Liver (tissue), 9 donors: ENCODE measurements around the gene LAMP1. TPM values are rescaled to one million over a fixed set of nuclear protein-coding genes. Genes with fewer than 3 reads are reported as not detected.

ENCODE experiments used
- DNase-seq: peaks from one replicate; pipeline ENCODE4 v3.0.0-alpha.2; 2017; ENCODE audit warnings: low spot score
- H3K27ac ChIP-seq, 2 donors: one replicate each; pipeline ENCODE4 v1.7.0; 2013; ENCODE audit warnings: inconsistent platforms in 2 of 2, low read length in 2 of 2, control low read depth in 1 of 2, low read depth in 1 of 2, mild to moderate bottlenecking in 1 of 2
- H3K27me3 ChIP-seq, 4 donors: one replicate each; pipeline versions ENCODE4 v1.6.1 to v1.7.0; 2013; ENCODE audit warnings: low read length in 3 of 4, inconsistent platforms in 1 of 4, mild to moderate bottlenecking in 1 of 4, moderate library complexity in 1 of 4; ENCODE audit not compliant: control insufficient read depth in 4 of 4, insufficient read depth in 4 of 4
- H3K36me3 ChIP-seq, 4 donors: one replicate each; pipeline versions ENCODE4 v1.6.1 to v1.7.0; 2013; ENCODE audit warnings: low read length in 3 of 4, mild to moderate bottlenecking in 3 of 4, low read depth in 1 of 4, moderate library complexity in 1 of 4; ENCODE audit not compliant: control insufficient read depth in 4 of 4, insufficient read depth in 3 of 4
- H3K4me1 ChIP-seq, 4 donors: one replicate each; pipeline versions ENCODE4 v1.6.1 to v1.7.0; 2013; ENCODE audit warnings: low read length in 3 of 4, mild to moderate bottlenecking in 3 of 4, moderate library complexity in 1 of 4; ENCODE audit not compliant: control insufficient read depth in 4 of 4, insufficient read depth in 4 of 4
- H3K4me3 ChIP-seq, 3 donors: one replicate each; pipeline versions ENCODE4 v1.6.1 to v1.7.0; 2013; ENCODE audit warnings: low read length in 3 of 3, control low read depth in 1 of 3, low read depth in 1 of 3, mild to moderate bottlenecking in 1 of 3
- H3K9ac ChIP-seq, 2 donors: one replicate each; pipeline ENCODE4 v1.7.0; 2013; ENCODE audit warnings: low read length in 2 of 2, mild to moderate bottlenecking in 2 of 2, moderate library complexity in 2 of 2, control low read depth in 1 of 2, low read depth in 1 of 2
- H3K9me3 ChIP-seq, 4 donors: one replicate each; pipeline versions ENCODE4 v1.6.1 to v1.7.0; 2013; ENCODE audit warnings: low read length in 3 of 4; ENCODE audit not compliant: control insufficient read depth in 4 of 4
- ATF3 ChIP-seq: IDR thresholded peaks from 2 replicates; pipeline ENCODE4 v1.6.1; 2016; ENCODE audit warnings: antibody characterized with exemption
- CTCF ChIP-seq: fragments of 150-350 bp; IDR thresholded peaks from 2 replicates; pipeline ENCODE4 v1.5.1; 2017; ENCODE audit warnings: improper control_type of control experiment, low read depth, low read length; ENCODE audit not compliant: missing input control
- EGR1 ChIP-seq, 2 donors: IDR thresholded peaks; 2 replicates each; pipeline ENCODE4 v1.6.1; 2016 to 2018; ENCODE audit warnings: antibody characterized with exemption in 2 of 2, low read depth in 2 of 2
- FOXA1 ChIP-seq: IDR thresholded peaks from 2 replicates; pipeline ENCODE4 v1.6.1; 2016; ENCODE audit warnings: antibody characterized with exemption
- FOXA2 ChIP-seq: IDR thresholded peaks from 2 replicates; pipeline ENCODE4 v1.6.1; 2016; ENCODE audit warnings: antibody characterized with exemption
- GABPA ChIP-seq, 2 donors: IDR thresholded peaks in 1 of 2; conservative IDR thresholded peaks in 1 of 2; 2 replicates each; pipeline ENCODE4 v1.6.1; 2016; ENCODE audit warnings: antibody characterized with exemption in 2 of 2, mild to moderate bottlenecking in 1 of 2, moderate library complexity in 1 of 2
- HNF4A ChIP-seq, 2 donors: conservative IDR thresholded peaks; 2 replicates each; pipeline ENCODE4 v1.6.1; 2016; ENCODE audit warnings: antibody characterized with exemption in 2 of 2, mild to moderate bottlenecking in 2 of 2
- HNF4G ChIP-seq: IDR thresholded peaks from 2 replicates; pipeline ENCODE4 v1.6.1; 2016; ENCODE audit warnings: antibody characterized with exemption
- JUND ChIP-seq, 2 donors: IDR thresholded peaks; 2 replicates each; pipeline ENCODE4 v1.6.1; 2016; ENCODE audit warnings: antibody characterized with exemption in 2 of 2
- MAX ChIP-seq: IDR thresholded peaks from 2 replicates; pipeline ENCODE4 v1.6.1; 2016; ENCODE audit warnings: antibody characterized with exemption
- NR2F2 ChIP-seq: IDR thresholded peaks from 2 replicates; pipeline ENCODE4 v1.6.1; 2016; ENCODE audit warnings: antibody characterized with exemption
- RAD21 ChIP-seq, 2 donors: IDR thresholded peaks; 2 replicates each; pipeline ENCODE4 v1.6.1; 2016; ENCODE audit warnings: antibody characterized with exemption in 2 of 2, mild to moderate bottlenecking in 2 of 2
- REST ChIP-seq: IDR thresholded peaks from 2 replicates; pipeline ENCODE4 v1.6.1; 2016; ENCODE audit warnings: antibody characterized with exemption, mild to moderate bottlenecking
- RXRA ChIP-seq, 2 donors: IDR thresholded peaks; 2 replicates each; pipeline ENCODE4 v1.6.1; 2017 to 2018; ENCODE audit warnings: antibody characterized with exemption in 2 of 2, mild to moderate bottlenecking in 1 of 2
- SP1 ChIP-seq: IDR thresholded peaks from 2 replicates; pipeline ENCODE4 v1.6.1; 2018; ENCODE audit warnings: antibody characterized with exemption, mild to moderate bottlenecking
- TAF1 ChIP-seq: conservative IDR thresholded peaks from 2 replicates; pipeline ENCODE4 v1.6.1; 2016; ENCODE audit warnings: antibody characterized with exemption, mild to moderate bottlenecking
- YY1 ChIP-seq: IDR thresholded peaks from 2 replicates; pipeline ENCODE4 v1.6.1; 2016; ENCODE audit warnings: antibody characterized with exemption, mild to moderate bottlenecking
- ZBTB33 ChIP-seq: IDR thresholded peaks from 2 replicates; pipeline ENCODE4 v1.6.1; 2016; ENCODE audit warnings: antibody characterized with exemption
- WGBS: extraction: QIAGEN DNeasy Blood & Tissue Kit; methylation state at CpG from one replicate; pipeline ENCODE4 v1.1.7; 2013; 5-methylcytosine and 5-hydroxymethylcytosine counted together
- polyA plus RNA-seq, 2 donors: library from polyadenylated mRNA; stranded (reverse) in 1 of 2; unstranded in 1 of 2; fragments of 200-250 nt in 1 of 2; fragments of >200 nt in 1 of 2; fragmentation: Nextera tagmentation in 1 of 2; extraction: Ambion mirVana in 1 of 2; gene quantifications; one replicate each; pipeline versions ENCODE4 v1.2.1 to v1.2.3, GENCODE V29; 2013 to 2015
- total RNA-seq, 2 donors: library from RNA; depleted of rRNA; stranded (reverse); fragments of >200 nt; gene quantifications; one replicate each; pipeline ENCODE4 v1.2.3, GENCODE V29; 2014
- donor health status: healthy.
- donor health status: healthy.
- donor health status: healthy.
- donor health status: healthy.
- donor health status: healthy.

The LAMP1 gene
- total and polyA plus RNA-seq, 4 donors: 24.4 to 160 (median 62.9) TPM

GRCh38 chr13:113369189-113369588 is 72.2 kb downstream of the LAMP1 start:
- Histone ChIP-seq H3K4me3 (no peak overlapping the region), H3K4me1 (peaks cover 0 to 4% (median 1%) of the 10 kb centered on the region in 4 donors), H3K27ac (no peak overlapping the region), H3K27me3 (no peaks in the 10 kb centered on the region), H3K9ac (no peak overlapping the region), H3K36me3 (no peaks in the 10 kb centered on the region), H3K9me3 (no peaks in the 10 kb centered on the region)
- TF ChIP-seq CTCF: no peak
- no peak for TF ChIP-seq RXRA (IDR thresholded peaks at IDR 0.05)
- TF ChIP-seq REST: no peak
- TF ChIP-seq RAD21 (IDR thresholded peaks at IDR 0.05): no peak
- no peak for TF ChIP-seq FOXA2
- TF ChIP-seq FOXA1: no peak
- TF ChIP-seq ATF3: no peak
- no peak for TF ChIP-seq YY1
- no peak for TF ChIP-seq MAX
- TF ChIP-seq NR2F2: no peak
- TF ChIP-seq JUND (IDR thresholded peaks at IDR 0.05): no peak
- TF ChIP-seq EGR1 (IDR thresholded peaks at IDR 0.05; ENCODE audit: low read depth in 2 of 2): no peak
- no peak for TF ChIP-seq TAF1
- no peak for TF ChIP-seq SP1
- no peak for TF ChIP-seq ZBTB33
- TF ChIP-seq HNF4G: no peak
- no peak for TF ChIP-seq HNF4A (conservative IDR thresholded peaks at IDR 0.05)
- TF ChIP-seq GABPA (IDR thresholded peaks at IDR 0.05 in 1 of 2, conservative IDR thresholded peaks at IDR 0.05 in 1 of 2): no peak
- DNase-seq: peak; percentile 25
- 92% methylated on average over 29 of the region's 29 CpGs for WGBS
